Measurements from ENCODE around the gene PASD1.

DNA sequence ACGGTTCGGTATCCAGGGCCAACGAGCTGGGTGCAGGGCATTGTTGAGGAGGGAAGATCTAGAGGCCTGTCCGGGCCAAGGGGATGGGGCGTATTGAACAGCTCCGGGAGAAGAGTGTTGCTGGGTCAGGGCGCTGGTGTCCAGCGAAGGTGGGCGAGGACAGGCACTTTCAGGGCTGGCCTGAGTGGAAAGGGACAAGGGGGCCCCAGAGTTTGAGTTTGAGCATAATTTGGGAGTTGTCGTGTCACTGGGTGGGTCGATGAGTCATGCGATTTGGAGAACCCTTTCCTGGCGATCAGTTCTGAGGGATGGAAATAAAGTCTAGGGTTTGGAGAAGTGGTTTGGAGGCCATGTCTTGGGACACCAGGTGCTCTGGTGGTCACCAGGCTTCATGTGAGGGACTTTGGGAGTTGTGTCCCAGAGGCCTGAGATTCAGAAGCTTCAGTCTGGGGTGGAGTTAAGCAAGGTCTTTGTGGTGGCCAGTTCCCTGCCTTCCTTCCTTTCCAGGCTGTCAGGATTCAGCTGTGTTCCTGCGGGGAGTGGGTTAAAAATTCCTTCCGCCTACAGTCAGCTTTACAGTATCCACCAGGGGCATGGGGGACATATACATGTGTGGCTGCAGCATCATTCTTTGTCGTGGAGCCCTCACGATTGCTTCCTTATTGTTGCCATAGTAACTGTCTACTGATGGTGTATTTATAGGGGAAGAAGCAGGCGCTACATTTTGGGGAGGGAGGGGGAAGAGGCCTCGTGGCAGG, 132.3 kb downstream of the PASD1 start:
- TF ChIP-seq CTCF (IDR thresholded peaks at IDR 0.05) (no peak), POLR2A (IDR thresholded peaks at IDR 0.05) (no peak)
